ENCODE measurements around the gene LMOD1. TPM values are rescaled to one million over a fixed set of nuclear protein-coding genes. Genes with fewer than 3 reads are reported as not detected.
"Not testable (repeated sequence)": the region's sequence is repeated elsewhere in the genome, so short reads cannot be mapped to it uniquely, and the experiment has no call there.

The LMOD1 gene
- total RNA-seq, 8 experiments from 2014 or later = 0.16 to 1.8 (median 0.62) TPM

GRCh38 chr1:201905234-201905890 is 41.0 kb downstream of the LMOD1 start:
- in situ Hi-C loops (cut with MboI; ENCODE audit: low pct_unique_long_range_greater_than_20kb in 2 of 9, low sequenced_read_pairs in 9 of 9, unreplicated experiment in 9 of 9) = no loop called here
- Histone ChIP-seq H3K27ac (no peak overlapping the region), H3K4me3 (no peak overlapping the region), H3K4me1 (replicated peaks in 1 of 2) (peaks cover 0 to 12% of the 10 kb centered on the region in 2 donors)
- WGBS, 10 experiments = 50 to 98% (median 83%) methylated on average over 1 to 6 of the region's 6 CpGs; no CpG with 5 or more reads in 3 of the 10 experiments
- ATAC-seq (replicated peaks in 6 of 8) = no peak

- H3K27ac ChIP-seq = peak overlapping the region in 1 of 2 donors; percentile 19
- ATAC-seq (replicated peaks in 6 of 8) = peak; percentile 45 to 92 (median 70)
- H3K4me3 ChIP-seq = no peak overlapping the region
- WGBS, 10 experiments = 0 to 40% (median 22%) methylated on average over 2 to 6 of the region's 6 CpGs; no CpG with 5 or more reads in 4 of the 10 experiments
- H3K4me1 ChIP-seq (replicated peaks in 1 of 2) = peaks cover 0 to 12% of the 10 kb centered on the region in 2 donors
- in situ Hi-C loops (cut with MboI; ENCODE audit: low pct_unique_long_range_greater_than_20kb in 2 of 9, low sequenced_read_pairs in 9 of 9, unreplicated experiment in 9 of 9) = no loop called here
Measured at GRCh38 chr1:201904579-201904978, 41.8 kb downstream of the LMOD1 start.

GRCh38 chr1:201903135-201903534 is 43.2 kb downstream of the LMOD1 start:
- in situ Hi-C loops (cut with MboI; ENCODE audit: low pct_unique_long_range_greater_than_20kb in 2 of 9, low sequenced_read_pairs in 9 of 9, unreplicated experiment in 9 of 9) = no loop called here
- 46 to 100% (median 78%) methylated on average over 1 to 5 of the region's 5 CpGs; no CpG with 5 or more reads in 3 of the 10 experiments for WGBS, 10 experiments
- ATAC-seq (replicated peaks in 6 of 8) = peak in 2 of 8 experiments; percentile 48 to 70
- Histone ChIP-seq H3K4me1 (replicated peaks in 1 of 2) (peaks cover 0 to 12% of the 10 kb centered on the region in 2 donors), H3K4me3 (no peak overlapping the region), H3K27ac (no peak overlapping the region)

GRCh38 chr1:201902198-201902597 is 44.1 kb downstream of the LMOD1 start:
- peaks cover 0 to 12% of the 10 kb centered on the region in 2 donors for H3K4me1 ChIP-seq (replicated peaks in 1 of 2)
- in situ Hi-C loops (cut with MboI; ENCODE audit: low pct_unique_long_range_greater_than_20kb in 2 of 9, low sequenced_read_pairs in 9 of 9, unreplicated experiment in 9 of 9) = no loop called here
- ATAC-seq (replicated peaks in 6 of 8) = no peak
- H3K27ac ChIP-seq = no peak overlapping the region
- no peak overlapping the region for H3K4me3 ChIP-seq
- WGBS, 10 experiments = 0 to 93% (median 73%) methylated on average over 1 to 3 of the region's 3 CpGs; no CpG with 5 or more reads in 4 of the 10 experiments

- H3K4me3 ChIP-seq; ATAC-seq (replicated peaks in 6 of 8); H3K27ac ChIP-seq; in situ Hi-C loops (cut with MboI; ENCODE audit: low pct_unique_long_range_greater_than_20kb in 2 of 9, low sequenced_read_pairs in 9 of 9, unreplicated experiment in 9 of 9): not testable (repeated sequence)
- peaks cover 0 to 11% of the 10 kb centered on the region in 2 donors for H3K4me1 ChIP-seq (replicated peaks in 1 of 2)
- 40 to 100% (median 78%) methylated on average over 1 to 6 of the region's 6 CpGs; no CpG with 5 or more reads in 3 of the 10 experiments for WGBS, 10 experiments
Measured at GRCh38 chr1:201901036-201901435, 45.3 kb downstream of the LMOD1 start.

GRCh38 chr1:201900476-201900875 is 45.9 kb downstream of the LMOD1 start:
- WGBS, 10 experiments = 47 to 77% (median 63%) methylated on average over 3 to 5 of the region's 5 CpGs
- no peak overlapping the region for H3K4me3 ChIP-seq
- ATAC-seq (replicated peaks in 6 of 8) = no peak
- H3K27ac ChIP-seq = no peak overlapping the region
- in situ Hi-C loops (cut with MboI; ENCODE audit: low pct_unique_long_range_greater_than_20kb in 2 of 9, low sequenced_read_pairs in 9 of 9, unreplicated experiment in 9 of 9) = no loop called here
- peaks cover 0 to 11% of the 10 kb centered on the region in 2 donors for H3K4me1 ChIP-seq (replicated peaks in 1 of 2)

GRCh38 chr1:201899683-201900429 is 46.5 kb downstream of the LMOD1 start:
- Histone ChIP-seq H3K27ac (no peak overlapping the region), H3K4me3 (no peak overlapping the region), H3K4me1 (replicated peaks in 1 of 2) (peaks cover 0 to 10% of the 10 kb centered on the region in 2 donors)
- WGBS, 10 experiments = 56 to 100% (median 74%) methylated on average over 1 to 18 of the region's 20 CpGs
- in situ Hi-C loops (cut with MboI; ENCODE audit: low pct_unique_long_range_greater_than_20kb in 2 of 9, low sequenced_read_pairs in 9 of 9, unreplicated experiment in 9 of 9) = loop anchor here in 6 of 9 experiments (5.0 to 25.0 kb wide), 5 partner anchors 72 to 237 kb away; partner anchors contain the start of genes ARL8A (in 4 of the 6), GPR37L1 (in 1 of the 6) and RNPEP (in 1 of the 6)
- ATAC-seq (replicated peaks in 6 of 8) = no peak

- ATAC-seq (replicated peaks in 6 of 8) = no peak
- 50 to 88% (median 60%) methylated on average over 1 to 2 of the region's 4 CpGs; no CpG with 5 or more reads in 5 of the 10 experiments for WGBS, 10 experiments
Measured at GRCh38 chr1:201898992-201899391, 47.4 kb downstream of the LMOD1 start.

GRCh38 chr1:201898240-201898894 is 48.0 kb downstream of the LMOD1 start:
- H3K4me1 ChIP-seq (replicated peaks in 1 of 2) = peaks cover 0 to 5% of the 10 kb centered on the region in 2 donors
- no peak overlapping the region for H3K27ac ChIP-seq
- no peak overlapping the region for H3K4me3 ChIP-seq
- in situ Hi-C loops (cut with MboI; ENCODE audit: low pct_unique_long_range_greater_than_20kb in 2 of 9, low sequenced_read_pairs in 9 of 9, unreplicated experiment in 9 of 9) = loop anchor here in 6 of 9 experiments (5.0 to 25.0 kb wide), 5 partner anchors 74 to 239 kb away; partner anchors contain the start of genes ARL8A (in 4 of the 6), GPR37L1 (in 1 of the 6) and RNPEP (in 1 of the 6)
- ATAC-seq (replicated peaks in 6 of 8) = no peak
- 17 to 83% (median 57%) methylated on average over 1 to 3 of the region's 4 CpGs; no CpG with 5 or more reads in 2 of the 10 experiments for WGBS, 10 experiments

More at GRCh38 chr1:201898992-201899391, 47.4 kb downstream of the LMOD1 start:
- in situ Hi-C loops (cut with MboI; ENCODE audit: low pct_unique_long_range_greater_than_20kb in 2 of 9, low sequenced_read_pairs in 9 of 9, unreplicated experiment in 9 of 9) = loop anchor here in 6 of 9 experiments (5.0 to 25.0 kb wide), 5 partner anchors 73 to 238 kb away; partner anchors contain the start of genes ARL8A (in 4 of the 6), GPR37L1 (in 1 of the 6) and RNPEP (in 1 of the 6)
- peaks cover 0 to 5% of the 10 kb centered on the region in 2 donors for H3K4me1 ChIP-seq (replicated peaks in 1 of 2)
- no peak overlapping the region for H3K27ac ChIP-seq
- H3K4me3 ChIP-seq = no peak overlapping the region

- no peak for ATAC-seq (replicated peaks in 6 of 8)
- Histone ChIP-seq H3K4me1 (replicated peaks in 1 of 2) (peaks cover 0 to 3% of the 10 kb centered on the region in 2 donors), H3K27ac (no peak overlapping the region), H3K4me3 (no peak overlapping the region)
- WGBS, 10 experiments = 14 to 60% (median 35%) methylated on average over 1 to 2 of the region's 2 CpGs; no CpG with 5 or more reads in 6 of the 10 experiments
- in situ Hi-C loops (cut with MboI; ENCODE audit: low pct_unique_long_range_greater_than_20kb in 2 of 9, low sequenced_read_pairs in 9 of 9, unreplicated experiment in 9 of 9) = loop anchor here in 6 of 9 experiments (5.0 to 25.0 kb wide), 5 partner anchors 75 to 240 kb away; partner anchors contain the start of genes ARL8A (in 4 of the 6), GPR37L1 (in 1 of the 6) and RNPEP (in 1 of the 6)
Measured at GRCh38 chr1:201896951-201897391, 49.4 kb downstream of the LMOD1 start.

GRCh38 chr1:201895913-201896807 is 50.2 kb downstream of the LMOD1 start:
- 11 to 27% (median 15%) methylated on average over 6 to 8 of the region's 10 CpGs; no CpG with 5 or more reads in 5 of the 10 experiments for WGBS, 10 experiments

More at GRCh38 chr1:201895913-201896807, 50.2 kb downstream of the LMOD1 start:
- H3K4me3 ChIP-seq = no peak overlapping the region
- in situ Hi-C loops (cut with MboI; ENCODE audit: low pct_unique_long_range_greater_than_20kb in 2 of 9, low sequenced_read_pairs in 9 of 9, unreplicated experiment in 9 of 9) = loop anchor here in 6 of 9 experiments (5.0 to 25.0 kb wide), 5 partner anchors 76 to 241 kb away; partner anchors contain the start of genes ARL8A (in 4 of the 6), GPR37L1 (in 1 of the 6) and RNPEP (in 1 of the 6)
- no peak overlapping the region for H3K27ac ChIP-seq
- H3K4me1 ChIP-seq (replicated peaks in 1 of 2) = peaks cover 0 to 3% of the 10 kb centered on the region in 2 donors
- ATAC-seq (replicated peaks in 6 of 8) = peak; percentile 94 to 100 (median 96)

All from motor neuron (in vitro differentiated cells).